Stimulated activated naive CD8-positive, alpha-beta T cell treated with anti-CD3 and anti-CD28 coated beads, Interleukin-15, Interleukin-2, amounts not matched to agents 100 U/mL and 50 U/mL, for 24 hours (primary cell): ENCODE results near the gene PRKAG2.

Source experiments
- ATAC-seq: fragments of 150-1000 bp; cut with Tn5 transposase; one replicate; pipeline ENCODE4 v1.10.0; 2021
- DNase-seq: peaks from one replicate; pipeline ENCODE4 v3.0.0; 2021

PRKAG2 gene

DNA sequence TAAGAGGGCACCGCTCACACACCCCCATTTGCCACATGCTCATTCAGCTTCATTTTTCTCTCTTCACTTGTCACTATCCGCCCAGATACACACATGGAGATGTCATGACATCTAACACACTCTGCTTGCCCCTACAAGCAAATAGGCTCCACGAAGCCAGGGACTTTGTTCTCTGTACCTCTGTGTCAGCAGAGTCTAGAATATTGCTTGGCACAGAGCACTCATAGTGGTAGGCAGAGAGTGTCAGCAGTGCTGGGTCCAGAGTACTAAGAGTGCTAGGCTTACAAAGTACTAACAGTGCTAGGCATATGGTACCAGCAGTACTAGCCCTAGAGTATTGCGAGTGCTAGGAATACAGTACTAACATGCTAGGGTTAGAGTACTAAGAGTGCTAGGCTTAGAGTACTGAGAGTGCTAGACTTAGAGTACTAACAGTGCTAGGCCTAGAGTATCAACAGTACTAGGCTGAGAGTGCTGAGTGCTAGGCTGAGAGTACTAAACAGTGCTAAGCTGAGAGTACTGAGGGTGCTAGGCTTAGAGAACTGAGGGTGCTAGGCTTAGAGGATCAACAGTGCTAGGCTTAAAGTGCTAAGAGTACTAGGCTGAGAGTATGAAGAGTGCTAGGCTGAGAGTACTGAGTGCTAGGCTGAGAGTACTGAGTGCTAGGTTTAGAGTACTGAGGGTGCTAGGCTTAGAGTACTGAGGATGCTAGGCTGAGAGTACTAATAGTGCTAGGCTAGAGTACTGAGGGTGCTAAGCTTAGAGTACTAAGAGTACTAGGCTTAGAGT, 166.1 kb downstream of the PRKAG2 start:
- DNase-seq, result no peak

DNA sequence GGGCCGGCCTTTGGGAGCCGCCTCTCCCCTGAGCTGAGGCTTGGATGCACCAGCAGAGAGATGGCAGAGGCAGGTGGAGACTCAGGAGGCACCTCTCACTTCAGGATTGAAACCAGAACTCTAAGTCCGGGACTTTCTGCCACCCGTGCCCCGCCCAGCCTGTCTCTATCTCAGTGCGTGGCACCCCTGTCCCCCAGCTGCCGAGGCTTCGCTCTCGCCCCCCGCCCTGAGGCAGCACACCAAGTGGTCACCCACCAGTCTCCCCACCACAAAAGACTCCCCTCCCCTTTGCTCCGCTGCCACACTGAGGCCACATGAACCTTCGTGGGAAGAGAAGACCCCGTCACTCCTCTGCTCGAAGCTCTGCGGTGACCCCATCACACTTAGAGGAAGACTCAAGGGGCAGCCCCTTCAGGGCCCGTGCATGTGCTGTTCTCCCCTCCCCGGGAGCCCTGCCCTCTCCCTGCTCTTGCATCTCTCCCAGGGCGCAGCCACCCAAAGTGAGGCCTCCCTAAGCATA, 166.7 kb downstream of the PRKAG2 start:
- ATAC-seq (no peak), DNase-seq (no peak)

More for the DNA sequence above, 166.1 kb downstream of the PRKAG2 start:
- no peak for ATAC-seq

DNA sequence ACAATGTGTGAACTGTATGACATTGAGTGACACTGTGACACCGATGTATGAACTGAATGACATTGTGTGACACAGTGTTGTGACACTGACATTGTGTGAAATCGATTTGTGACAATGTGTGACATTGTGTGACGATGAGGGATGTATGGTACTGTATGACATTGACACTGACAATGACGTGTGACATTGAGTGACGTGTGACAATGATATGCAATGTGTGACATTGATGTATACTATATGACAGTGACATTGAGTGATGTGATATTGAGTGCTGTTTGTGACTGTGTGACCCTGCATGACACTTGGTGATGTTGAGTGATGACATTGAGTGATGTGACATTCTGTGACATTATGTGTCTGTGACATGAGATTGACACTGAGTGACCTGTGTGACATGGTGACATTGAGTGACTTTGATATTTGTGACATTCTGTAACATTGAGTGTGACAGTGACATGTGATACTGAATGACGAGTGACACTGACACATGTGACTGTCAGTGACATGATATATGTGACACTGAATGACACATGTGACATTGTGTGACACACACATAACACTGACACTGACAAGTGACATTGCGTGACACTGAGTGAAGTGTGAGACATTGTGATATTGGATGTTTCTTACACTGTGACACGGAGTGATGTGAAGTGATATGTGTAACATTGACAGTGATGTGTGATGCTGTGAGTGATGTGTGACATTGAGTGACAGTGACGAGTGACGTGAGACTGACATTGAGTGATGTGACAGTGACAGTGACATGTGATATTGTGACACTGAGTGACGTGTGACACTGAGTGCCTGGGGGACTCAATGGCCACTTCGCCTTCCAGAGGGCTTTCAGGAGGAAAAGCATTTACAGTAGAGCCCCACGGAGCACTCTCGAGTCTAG, 167.5 kb downstream of the PRKAG2 start:
- no peak for ATAC-seq

DNA sequence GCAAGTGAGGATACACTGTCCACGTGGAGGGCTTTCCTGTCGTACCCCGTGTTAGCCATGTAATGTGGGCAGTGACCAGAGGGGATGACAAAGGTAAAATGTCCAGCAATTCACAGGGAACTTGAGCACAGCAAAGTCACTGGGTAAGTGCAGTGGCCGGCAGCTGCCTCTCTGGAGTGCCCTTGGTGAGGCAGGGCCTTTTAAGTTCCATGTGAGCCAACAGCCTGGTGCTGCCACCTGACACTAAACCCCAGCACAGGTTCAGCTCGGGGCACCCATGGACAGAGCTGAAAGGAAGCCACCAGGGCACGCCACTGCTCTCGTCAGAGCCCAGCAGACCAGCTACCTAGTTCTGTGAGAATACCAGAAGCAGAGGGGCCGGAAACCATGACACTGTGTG, 168.3 kb downstream of the PRKAG2 start:
- no peak for DNase-seq
- no peak for ATAC-seq

More for the DNA sequence above, 167.5 kb downstream of the PRKAG2 start:
- DNase-seq, result no peak

DNA sequence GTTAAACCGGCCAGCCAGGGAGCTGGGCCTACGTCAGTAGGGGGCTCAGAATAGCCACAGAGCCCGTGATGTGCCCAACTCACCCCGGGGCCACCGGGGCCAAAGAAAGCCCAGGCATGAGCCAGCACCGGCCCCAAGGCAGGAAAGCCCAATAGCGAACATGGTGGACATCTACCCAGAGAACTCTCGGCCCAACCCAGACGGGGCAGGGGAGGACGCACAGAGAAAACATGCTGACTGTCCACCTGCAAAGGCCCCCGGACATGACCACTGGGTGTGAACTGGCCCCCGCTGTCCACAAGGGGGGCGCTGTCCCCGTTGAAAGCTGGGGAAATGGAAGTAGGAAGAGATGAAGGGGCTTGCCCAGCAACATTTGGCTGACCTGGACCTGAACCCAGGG, 169.2 kb downstream of the PRKAG2 start:
- DNase-seq (no peak), ATAC-seq (no peak)

DNA sequence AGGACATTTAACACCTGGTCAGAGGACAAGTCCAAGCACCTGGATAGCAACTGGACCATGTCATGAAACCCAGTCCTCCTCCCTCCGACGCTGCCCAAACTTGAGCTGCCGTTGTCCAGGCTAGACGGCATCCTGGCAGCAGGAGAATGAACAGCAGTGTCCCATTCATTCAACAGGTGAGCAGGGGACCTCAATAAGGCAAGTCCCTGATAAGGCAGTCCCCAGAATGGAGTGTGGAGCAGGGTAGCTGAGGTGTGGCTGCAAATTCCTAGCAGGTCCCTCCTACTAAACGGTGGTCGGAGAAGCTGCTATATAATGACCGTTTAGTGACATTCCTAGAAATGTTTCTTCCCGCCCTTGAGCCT, 169.8 kb downstream of the PRKAG2 start:
- DNase-seq (no peak), ATAC-seq (no peak)

DNA sequence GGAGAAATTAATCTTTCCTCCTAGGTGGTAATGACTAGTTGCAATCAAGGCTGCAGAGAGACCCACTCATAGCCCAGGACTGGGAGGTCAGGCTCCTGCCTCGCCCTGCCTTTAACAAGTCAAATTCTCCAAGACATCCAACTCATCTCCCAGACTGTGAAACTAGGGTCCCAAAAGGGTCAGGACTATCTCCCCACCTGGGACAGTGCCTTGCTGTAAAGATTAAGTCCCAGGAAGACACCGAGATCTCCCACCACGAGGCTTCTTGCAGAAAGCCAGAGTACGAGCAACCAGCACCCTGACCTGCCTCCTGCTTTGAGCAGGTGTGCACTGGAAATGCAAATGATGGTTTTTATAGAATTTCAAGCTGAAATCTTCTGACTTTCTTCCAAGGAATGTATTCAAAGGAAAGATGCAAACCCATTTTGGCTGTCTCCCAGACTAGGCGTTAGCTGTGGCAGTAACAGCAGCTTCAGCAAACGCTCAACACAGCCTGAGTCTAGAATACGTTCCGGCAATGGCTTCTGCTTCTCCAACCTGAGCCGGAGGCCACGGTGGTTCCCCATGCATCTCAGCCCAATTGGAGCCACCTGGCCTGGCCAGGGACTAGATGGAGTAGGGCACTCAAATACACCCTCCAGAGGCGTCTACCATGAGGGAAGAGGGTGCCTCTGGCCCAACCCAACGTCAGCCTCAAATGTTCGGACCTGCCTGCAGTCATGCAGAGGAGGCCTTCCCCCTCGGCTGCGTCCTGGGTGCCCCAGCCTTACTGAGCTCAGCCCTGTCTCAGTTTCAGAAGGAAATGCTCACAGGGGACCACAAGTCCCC, 170.4 kb downstream of the PRKAG2 start:
- DNase-seq, result no peak
- ATAC-seq, result no peak

DNA sequence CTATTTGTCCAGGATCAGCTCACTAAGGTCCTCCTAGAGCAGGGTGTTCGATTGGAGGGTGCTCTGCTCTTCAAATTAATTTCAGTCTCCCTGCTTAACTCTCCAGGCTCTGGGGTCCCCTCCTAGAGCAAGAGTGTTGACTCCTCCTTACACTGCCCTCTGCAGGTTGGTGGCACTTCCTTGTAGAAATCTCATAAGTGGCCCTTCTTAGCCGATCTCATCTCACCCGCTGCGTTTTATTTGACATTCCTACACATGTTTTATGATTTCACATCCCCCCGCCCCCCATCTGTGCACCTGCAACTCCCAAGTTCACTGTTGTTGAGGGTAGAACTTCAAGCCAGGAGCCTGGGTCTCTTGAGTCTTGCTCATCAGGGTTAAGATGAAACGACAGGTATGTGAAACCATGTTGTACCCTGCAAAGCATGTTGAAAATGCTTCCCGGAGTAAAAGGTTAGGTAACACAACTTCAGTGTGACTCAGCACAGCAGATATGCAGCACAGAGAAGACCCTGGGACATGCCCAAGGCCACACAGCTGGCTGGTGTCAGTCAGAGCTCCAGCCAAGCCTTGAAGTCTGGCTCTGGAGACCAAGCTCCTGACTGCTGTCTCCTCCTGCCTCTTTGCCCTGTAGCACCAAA, 171.2 kb downstream of the PRKAG2 start:
- ATAC-seq (no peak), DNase-seq (peak; percentile 30)

DNA sequence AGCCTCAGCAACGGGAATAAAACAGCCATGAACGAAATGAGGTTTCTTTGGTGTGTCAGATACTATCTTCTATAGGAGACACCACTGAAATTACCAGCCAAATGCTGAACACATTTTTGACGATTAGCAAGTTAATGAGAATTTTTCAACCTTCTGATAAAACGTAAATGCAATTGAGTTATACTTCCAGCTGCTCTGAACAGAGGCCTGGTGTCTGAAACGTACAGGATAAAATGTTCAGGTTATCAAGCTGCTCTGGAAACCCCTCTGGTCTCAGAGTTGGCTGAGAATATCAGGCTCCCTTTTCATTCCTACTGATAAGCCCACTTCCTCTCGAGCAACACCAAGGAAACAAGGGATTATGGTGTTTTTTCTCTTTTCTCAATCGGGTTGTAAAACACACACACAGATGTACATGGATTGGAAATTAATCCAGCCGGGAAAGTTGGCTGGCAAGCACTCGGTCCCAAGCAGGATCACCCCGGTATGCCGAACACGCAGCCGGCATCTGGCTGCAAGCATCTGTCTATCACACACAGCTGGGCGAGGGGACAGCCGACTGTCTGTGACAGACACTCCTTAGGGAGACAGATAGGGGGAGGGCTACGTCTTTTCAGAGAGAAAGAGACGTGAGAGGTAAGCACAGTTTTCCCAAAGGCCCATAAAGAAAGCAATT, 171.8 kb downstream of the PRKAG2 start:
- no peak for ATAC-seq
- DNase-seq, result no peak

DNA sequence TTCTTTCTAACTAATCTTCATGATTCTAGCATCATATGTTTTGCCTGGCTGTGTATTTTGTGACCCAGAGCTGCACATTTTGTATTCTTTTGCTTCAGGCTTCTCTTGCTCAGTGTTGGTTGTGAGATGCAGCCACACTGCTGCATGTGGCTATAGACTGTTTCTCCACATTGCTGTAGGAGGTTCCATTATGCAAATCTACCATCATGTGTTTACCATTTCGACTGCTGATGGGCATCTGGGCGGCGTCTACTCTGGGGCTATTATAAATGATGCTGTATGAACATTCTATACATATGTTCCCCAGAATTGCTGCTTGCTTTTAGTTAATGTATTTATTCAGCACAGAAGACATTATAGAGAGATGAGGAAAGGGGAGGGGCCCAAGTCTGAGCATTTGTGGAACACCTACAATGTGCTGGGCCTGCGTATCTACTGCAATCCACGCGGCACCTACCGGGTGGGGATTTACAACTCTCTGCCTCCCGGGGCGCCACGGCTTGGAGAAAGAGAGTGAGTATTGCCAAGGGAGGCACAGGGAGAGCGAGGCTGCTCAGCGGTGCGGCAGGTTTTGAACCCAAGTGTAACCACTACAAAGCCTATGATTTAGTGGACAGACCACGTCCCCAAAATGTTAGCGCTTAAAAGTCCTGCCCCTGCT, 172.5 kb downstream of the PRKAG2 start:
- DNase-seq (no peak), ATAC-seq (no peak)

DNA sequence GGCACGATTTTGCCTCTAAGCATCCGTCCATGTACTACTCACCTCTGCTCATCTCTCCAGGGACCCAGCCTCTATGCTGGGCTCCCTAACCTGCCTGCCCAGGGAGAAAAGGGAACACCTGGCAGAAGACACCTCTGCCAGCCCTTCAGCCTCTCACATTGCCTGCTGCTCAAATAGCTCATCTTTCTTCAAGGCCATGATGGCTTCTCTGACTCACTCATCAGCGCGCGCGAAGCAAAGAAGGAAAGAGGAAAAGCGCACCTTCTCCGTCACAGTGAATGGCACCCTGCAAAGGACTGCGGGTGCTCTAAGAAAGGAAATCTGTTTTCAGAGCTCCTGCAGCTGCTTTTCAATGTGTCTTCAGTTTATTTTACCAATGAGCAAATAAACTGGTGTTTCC, 174.0 kb downstream of the PRKAG2 start:
- ATAC-seq, result no peak
- no peak for DNase-seq

DNA sequence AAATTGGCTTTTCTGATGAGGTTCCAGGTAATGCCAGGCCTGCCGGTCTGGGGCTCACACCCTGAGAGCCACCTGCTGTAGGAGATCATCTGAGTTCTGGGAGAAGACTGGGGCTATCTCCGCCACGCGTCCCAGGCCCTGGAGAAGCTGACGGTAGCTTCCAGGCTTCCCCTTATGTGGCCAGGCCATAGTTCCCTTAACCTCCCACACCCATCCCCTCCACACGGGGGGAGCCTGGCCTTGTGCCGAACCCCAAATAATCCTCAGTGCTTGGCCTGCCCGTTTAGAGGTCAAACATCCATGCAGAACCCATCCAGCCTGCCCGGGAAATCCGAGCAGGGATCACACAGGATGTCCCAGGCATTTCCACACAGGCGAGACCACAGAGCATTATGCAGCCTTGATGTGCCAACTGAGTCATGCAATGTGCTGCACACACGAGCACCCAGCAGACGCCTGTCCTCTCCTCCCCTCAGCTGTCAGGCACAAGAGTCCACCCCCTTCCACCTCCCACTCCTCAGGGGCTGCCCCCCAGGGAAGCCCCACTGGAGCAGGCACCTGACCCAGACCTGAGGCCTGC, 176.2 kb downstream of the PRKAG2 start:
- ATAC-seq (no peak), DNase-seq (no peak)

DNA sequence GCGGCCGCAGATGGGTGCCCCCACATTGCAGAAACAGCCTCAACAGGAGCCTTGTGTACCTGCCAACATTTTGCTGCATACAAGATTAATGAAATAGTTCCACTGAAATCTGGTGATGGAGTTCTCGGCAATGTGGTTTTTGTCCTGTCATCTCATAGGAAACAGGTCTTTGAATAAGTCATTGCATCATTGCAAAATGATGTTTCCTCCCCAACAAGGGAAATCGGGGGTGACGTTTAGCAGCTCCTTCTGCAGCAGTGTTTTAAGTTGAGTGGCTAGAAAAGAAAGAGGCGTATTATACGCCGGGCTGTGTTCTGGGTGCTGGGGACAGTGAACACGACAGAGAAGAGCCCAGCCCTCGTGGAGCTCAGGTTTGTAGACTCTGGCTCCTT, 177.0 kb downstream of the PRKAG2 start:
- no peak for ATAC-seq
- no peak for DNase-seq

DNA sequence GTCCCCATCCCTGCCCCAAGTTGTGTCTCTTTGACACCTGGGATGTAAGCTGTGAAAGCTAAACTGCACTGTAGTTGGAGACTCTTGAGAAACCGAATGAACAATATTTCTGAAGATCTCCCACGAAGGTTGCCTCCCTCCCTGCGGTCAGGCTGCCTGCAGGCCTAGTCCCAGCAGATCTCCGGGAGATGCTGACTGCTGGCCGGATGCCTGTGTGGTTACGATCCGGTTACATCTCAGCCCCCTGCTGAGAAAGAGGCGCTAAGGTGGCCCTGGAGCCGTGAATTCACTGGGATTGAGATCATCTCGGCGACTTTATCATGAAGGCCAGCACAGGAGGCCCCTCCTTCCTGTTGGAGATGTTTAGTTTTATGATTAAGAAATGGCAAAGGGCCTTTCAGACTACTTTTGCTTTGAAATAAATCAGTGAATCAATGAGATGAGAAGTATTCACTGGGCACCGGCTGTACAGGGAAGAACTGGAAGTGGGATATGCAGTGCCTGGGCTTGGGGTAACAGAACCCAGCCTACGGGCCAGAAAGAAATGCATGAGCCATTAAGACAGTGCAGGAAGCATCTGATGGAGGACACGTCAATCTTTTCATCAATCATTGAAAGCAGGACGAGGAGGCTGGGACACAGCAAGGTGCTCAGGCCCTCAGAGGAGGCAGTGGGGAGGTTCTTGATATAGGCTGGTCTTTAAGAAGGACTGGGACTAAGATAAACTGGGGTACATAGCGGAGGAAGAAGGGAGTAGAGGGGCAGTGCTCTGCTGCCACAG, 177.6 kb downstream of the PRKAG2 start:
- ATAC-seq (no peak), DNase-seq (no peak)

DNA sequence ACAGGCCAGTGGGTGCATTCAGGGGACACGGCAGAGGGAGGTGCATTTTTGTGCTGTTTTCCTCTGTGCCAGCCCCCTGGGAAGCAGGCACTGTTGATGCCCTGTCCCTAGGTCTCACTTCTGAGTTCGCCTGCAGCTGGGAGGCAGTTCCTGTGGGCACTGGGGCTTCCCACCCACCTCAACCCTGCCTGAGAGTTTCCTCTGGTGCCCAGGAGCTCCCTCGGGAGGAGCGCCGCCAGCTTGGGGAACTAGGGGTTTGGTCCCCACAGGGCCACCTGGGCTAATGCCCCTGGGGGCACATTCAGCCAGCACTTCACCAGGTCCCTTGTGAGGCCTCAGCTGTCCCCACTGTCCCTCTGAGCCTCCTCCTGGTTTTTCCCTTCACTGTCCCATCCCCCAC, 179.0 kb downstream of the PRKAG2 start:
- DNase-seq (no peak), ATAC-seq (no peak)

DNA sequence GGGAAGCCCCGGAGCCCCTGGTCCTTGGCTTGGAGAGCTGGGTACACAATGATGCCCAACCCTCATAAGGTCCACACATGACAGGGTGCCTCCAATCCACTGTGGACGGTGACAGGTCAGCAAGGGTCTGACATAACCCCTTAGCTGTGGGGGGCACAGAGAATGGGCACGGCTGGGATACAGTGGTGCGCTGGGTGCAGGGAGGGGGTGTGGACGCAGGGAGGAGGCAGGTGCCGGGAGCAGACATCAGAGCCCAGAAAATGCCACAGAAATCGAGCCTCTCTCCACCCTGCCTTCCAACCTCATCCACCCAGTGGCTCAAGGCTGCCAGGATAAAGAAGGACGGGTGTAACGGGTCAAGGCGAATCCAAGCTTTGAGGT, 179.4 kb downstream of the PRKAG2 start:
- DNase-seq, result no peak
- ATAC-seq, result no peak

DNA sequence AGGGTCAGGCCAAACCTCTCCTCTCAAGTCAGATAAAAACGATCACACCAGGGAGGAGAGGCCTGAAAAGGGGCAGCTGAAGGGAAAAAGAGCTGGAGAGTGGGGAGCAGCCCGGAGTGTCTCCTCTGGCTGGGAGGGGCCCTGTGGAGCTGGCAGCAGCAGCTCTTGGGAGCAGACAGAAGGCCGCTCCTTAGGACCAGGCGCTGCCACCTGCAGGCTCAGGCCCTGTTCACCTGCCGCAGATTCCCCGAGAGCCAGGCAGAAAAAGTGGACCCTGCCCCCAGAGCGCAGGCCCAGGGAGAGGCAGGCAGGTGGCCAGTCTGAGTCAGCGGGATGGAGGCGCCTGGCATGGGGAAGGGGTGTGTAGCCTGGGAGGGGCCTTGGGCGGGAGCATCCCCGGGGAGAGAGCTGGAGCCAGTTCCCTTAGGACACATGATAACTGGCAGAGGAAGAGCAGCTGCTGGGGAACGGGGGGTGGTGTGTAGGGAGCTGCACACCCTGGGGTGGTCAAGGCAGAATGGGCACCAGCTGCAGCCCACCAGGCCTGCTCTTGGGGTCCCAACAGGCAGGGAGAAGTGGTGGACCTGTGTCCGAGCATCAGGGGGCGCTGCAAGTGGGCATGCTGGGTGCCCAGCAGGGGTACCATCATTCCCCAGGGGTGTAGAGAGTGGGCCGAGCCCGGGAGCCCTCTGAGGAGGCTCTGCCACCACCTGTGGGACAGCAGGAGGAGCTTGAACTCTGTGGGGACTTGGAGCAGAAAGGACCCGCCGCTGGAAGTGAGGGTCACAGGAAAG, 180.0 kb downstream of the PRKAG2 start:
- no peak for ATAC-seq
- no peak for DNase-seq

DNA sequence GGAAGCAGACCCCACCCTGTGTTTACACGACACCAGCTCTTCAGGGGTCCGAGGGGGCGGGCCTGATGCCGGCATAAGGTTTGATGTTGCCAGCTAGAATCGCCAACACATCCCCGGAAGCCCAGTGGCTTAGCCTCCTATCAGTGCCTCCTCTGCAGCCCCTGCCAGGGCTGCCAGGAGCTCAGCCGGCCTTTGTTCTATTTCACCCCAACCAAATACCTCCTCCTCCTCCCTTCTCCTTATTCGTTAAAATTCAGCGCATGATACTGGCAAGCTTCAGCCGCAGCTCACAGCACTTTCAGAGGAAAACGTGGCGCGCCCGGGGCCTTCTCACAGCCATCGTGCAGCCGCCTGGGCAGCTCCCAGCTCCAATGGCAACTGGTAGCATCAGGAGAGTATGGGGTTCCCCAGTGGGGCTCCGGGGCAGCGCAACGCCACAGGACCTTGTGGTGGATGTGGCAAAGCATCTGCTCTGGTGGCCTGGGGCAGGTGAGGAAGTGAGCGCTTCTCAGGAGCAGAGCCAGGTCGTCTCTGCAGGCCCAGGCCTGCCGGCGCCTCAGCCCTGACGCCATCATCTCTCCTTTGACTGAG, 180.9 kb downstream of the PRKAG2 start:
- ATAC-seq (no peak), DNase-seq (no peak)
